SK-N-MC (cell line): ENCODE results near the gene TBX1.

Experiments used
- DNase-seq: peaks from one replicate; pipeline ENCODE4 v3.0.0-alpha.2; 2011; ENCODE audit warnings: low read depth, low spot score
- H3K27ac ChIP-seq: fragments of 200-600 bp; sonication (generic); 2 replicates; pipeline ENCODE4 v1.5.1; 2016; ENCODE audit warnings: mixed run types
- H3K36me3 ChIP-seq: fragments of 200-600 bp; sonication (generic); 2 replicates; pipeline ENCODE4 v1.6.1; 2017; ENCODE audit warnings: antibody characterized with exemption, low read length, mixed read lengths; ENCODE audit not compliant: insufficient read depth
- H3K4me3 ChIP-seq: fragments of 200-600 bp; sonication (generic); 2 replicates; pipeline ENCODE4 v1.5.1; 2016
- H3K9ac ChIP-seq: fragments of 200-600 bp; sonication (generic); 2 replicates; pipeline ENCODE4 v1.8.0; 2017; ENCODE audit warnings: mixed run types, mixed read lengths; ENCODE audit not compliant: insufficient read length
- H3K9me3 ChIP-seq: fragments of 200-600 bp; sonication (generic); 2 replicates; pipeline ENCODE4 v1.6.1; 2017; ENCODE audit warnings: low read depth, mild to moderate bottlenecking, antibody characterized with exemption, low read length, moderate library complexity, mixed read lengths
- EZH2 ChIP-seq: fragments of 200-600 bp; sonication (generic); IDR thresholded peaks from one replicate; pipeline ENCODE4 v1.6.1; 2017; ENCODE audit warnings: antibody characterized with exemption
- FOXP2 ChIP-seq: optimal IDR thresholded peaks from 2 replicates; pipeline ENCODE3; 2011; ENCODE audit warnings: mild to moderate bottlenecking, moderate library complexity; ENCODE audit not compliant: insufficient read depth; ENCODE audit errors: extremely low read length, control extremely low read depth
- POLR2AphosphoS5 ChIP-seq: IDR thresholded peaks from 2 replicates; pipeline ENCODE4 v1.6.1; 2012; ENCODE audit warnings: mild to moderate bottlenecking, low read depth, low read length, borderline replicate concordance

Gene TBX1

DNA sequence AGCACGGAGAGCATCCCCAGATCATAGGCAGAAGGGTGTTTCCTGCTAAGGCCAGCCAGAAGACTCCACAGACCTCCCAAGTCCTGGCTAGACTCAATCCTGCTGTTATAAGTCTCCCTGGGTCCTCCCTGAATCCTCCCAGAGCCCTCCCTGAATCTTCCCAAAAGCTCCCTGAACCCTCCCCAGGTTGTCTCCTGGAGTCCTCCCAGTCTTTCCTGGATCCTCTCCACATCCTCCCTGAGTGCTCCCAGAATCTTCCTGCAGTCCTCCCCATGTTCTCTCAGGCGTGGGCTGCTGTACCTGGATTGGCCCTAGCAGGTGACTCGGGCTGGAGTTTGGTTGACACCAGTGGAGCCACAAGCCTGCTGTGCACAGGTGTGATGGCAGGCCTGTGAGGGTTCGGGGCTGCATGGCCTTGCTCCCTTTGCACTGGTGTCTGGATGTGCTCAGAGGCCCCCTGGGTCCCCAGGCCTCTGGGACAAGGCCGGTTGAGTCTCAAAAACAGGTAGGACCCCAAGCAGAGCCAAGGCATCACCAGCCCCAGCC, 25.7 kb upstream of the TBX1 start:
- Histone ChIP-seq H3K4me3 (no peak overlapping the region), H3K36me3 (no peaks in the 10 kb centered on the region), H3K9me3 (no peaks in the 10 kb centered on the region), H3K9ac (no peak overlapping the region), H3K27ac (no peak overlapping the region)
- no peak for DNase-seq
- TF ChIP-seq EZH2 (no peak), POLR2AphosphoS5 (no peak), FOXP2 (no peak)

DNA sequence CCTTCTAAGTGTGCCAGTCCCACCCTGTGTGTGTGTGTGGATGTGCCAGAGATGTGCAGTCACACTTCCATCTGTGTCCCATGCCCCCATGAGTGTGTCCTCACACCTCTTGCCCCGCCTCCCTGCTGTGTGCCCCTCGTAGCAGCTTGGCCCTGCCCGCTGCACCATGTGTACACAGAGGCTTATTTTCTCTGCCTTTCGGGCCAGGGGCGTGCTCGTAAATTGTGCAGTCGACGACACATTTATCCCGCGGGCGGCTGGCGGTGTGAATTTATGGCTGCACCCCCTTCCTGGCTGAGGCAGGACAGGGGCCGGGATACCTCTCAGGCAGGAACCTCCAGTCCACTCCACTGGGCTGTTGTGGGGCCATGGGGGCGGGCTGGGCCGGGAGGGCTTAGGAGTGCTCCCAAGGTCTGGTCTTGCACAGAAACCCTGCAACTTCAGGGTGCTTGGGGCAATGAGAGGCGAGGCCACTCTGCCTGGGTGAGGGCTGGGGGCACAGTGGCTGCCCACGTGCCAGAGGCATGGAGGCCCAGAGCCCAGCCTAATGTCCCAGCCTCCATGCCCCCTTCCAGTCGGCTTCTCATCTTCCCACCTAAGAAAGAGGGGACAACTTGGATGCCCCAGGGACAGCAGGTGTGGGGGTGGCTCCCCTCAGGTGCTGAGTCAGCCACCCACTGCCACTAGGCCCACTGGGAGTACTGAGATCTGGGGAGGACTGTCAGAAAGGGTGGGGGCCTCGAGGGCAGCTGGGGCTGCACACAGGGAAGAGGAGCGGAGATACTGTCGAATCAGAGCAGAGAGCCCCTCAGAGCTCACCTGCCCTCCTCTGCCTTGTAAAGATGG, 24.7 kb upstream of the TBX1 start:
- H3K27ac ChIP-seq: no peak overlapping the region
- H3K4me3 ChIP-seq: no peak overlapping the region
- H3K36me3 ChIP-seq: no peaks in the 10 kb centered on the region
- no peak for DNase-seq
- H3K9me3 ChIP-seq: no peaks in the 10 kb centered on the region
- no peak overlapping the region for H3K9ac ChIP-seq
- TF ChIP-seq FOXP2 (no peak), POLR2AphosphoS5 (no peak), EZH2 (no peak)

DNA sequence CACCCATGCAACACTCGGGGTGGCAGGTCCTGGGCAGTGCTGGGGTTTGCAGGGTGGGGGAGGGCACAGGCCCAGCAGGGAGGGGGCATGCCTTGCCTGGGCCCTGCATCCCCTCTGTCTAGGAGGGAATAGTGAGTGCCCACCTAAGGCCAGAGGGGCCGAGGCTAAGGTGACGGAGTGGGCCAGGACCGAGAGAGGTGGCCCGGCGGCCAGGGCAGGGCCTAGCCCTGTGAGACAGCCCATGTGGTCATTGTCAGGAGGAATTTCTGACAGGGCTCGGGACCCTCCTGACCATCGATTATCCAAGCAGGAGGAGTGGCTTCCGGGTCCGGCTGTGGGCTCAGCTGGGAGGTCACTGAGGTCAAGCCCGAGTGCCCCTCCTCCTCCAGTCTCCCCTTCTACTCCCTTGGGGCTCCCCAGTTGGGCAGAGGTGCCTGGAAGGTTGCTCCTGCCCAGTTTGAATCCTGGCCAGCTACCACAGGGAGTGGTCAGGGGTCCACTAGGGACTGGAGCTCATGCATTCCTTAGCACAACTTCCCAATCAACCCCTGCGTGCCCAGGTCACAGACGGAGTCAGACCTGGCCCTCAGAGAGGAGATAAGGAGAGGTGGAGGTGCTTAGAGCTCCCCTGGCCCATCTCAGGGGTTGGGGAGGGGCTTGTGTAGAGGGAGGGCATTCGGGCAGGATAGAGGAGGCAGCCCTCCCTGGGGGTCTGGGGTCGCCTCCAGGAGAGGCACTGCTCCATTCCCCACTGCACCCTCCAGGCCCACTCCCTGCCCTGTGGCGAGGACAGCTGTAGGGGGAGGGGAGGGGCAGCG, 22.5 kb upstream of the TBX1 start:
- no peaks in the 10 kb centered on the region for H3K36me3 ChIP-seq
- no peak for DNase-seq
- no peaks in the 10 kb centered on the region for H3K9me3 ChIP-seq
- no peak overlapping the region for H3K27ac ChIP-seq
- TF ChIP-seq EZH2 (no peak), FOXP2 (no peak), POLR2AphosphoS5 (no peak)
- H3K4me3 ChIP-seq: no peak overlapping the region
- no peak overlapping the region for H3K9ac ChIP-seq

DNA sequence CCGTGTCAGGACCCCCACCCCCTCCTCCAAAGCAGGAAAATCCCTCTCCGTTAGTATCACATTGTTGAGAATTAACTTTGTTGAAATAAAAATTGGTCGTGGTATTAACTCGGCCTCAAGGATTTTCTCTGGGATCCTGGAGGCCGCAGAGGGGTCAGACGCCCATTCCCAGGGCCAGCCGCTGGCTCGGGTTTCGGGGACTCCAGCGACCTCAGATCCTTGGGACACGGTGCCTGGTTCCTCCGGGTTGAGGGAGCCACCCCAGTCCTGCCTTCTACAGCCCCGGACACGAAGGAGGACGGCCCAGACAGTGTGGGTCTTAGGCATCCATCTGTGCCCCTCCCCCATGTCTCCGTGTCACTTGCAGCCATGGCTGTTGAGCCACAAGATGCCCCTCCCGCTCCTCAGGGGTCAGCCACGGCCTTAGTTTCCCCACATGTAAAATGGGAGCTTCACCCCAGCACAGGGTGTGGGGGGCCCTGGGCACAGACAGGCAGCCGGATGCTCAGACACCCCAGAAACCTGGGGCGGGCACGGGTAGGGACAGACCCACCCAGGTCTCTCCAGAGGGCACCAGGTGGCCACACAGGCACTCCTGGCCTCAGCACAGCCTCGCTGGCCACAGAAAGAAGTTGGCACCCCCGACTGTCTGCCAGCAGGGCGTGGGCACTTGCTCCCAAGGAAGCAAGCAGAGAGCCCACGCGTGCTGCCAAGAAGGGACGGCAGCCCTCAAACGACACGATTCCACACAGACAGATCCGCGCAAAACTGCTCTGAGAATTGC, 21.7 kb upstream of the TBX1 start:
- no peak overlapping the region for H3K27ac ChIP-seq
- no peaks in the 10 kb centered on the region for H3K9me3 ChIP-seq
- no peak for TF ChIP-seq POLR2AphosphoS5
- TF ChIP-seq FOXP2: no peak
- no peak for TF ChIP-seq EZH2
- no peak overlapping the region for H3K9ac ChIP-seq
- no peak overlapping the region for H3K4me3 ChIP-seq
- H3K36me3 ChIP-seq: no peaks in the 10 kb centered on the region
- DNase-seq: no peak

DNA sequence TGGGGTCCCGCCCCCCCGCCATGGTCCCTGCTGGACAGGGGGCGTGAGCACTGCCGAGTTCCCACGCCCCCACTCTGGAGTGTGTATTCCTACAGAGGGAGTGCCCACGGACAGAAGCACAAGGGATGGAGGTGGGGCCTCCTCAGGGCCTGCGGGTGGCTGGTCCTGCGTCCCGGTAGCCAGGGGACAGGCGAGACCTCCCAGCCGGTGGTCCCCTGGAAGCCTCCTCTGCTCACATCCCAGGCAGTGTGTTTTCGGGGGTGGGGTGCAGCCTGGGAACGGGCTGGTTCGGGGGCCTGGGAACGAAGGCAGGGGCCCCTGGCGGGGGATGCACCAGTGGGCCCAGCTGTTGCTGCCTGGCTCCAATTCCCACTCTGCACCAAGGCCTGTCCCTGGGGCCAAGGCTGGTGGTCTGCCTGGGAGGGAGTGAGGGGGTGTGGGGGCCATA, 21.1 kb upstream of the TBX1 start:
- Histone ChIP-seq H3K9me3 (no peaks in the 10 kb centered on the region), H3K27ac (no peak overlapping the region), H3K36me3 (no peaks in the 10 kb centered on the region), H3K9ac (no peak overlapping the region), H3K4me3 (no peak overlapping the region)
- no peak for DNase-seq
- TF ChIP-seq FOXP2 (no peak), EZH2 (no peak), POLR2AphosphoS5 (no peak)

DNA sequence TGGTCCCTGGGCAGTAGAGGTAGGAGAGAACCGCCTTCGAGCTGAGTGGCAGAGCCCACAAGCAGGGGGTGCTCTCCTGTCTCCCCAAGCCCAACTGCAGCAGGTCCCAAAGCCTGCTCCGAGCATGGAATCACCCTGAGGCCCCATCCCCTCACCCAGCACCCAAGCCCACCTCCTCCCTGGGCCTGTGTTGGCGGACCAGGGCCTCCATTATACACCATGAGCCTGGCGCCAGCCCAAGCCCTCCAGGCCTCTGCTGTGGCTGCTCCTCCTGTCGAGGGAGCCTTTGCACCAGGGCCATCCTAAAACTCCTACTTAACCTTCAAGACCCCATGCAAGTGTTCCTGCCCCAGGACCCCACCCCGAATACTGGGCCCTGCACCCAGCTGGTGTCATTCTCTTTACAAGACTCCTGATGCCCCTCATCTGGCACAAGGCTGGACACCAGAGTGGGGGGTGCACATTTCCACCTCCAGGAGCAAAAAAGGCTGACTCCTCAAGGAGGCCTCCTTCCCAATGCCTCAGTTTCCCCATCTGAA, 20.6 kb upstream of the TBX1 start:
- no peak for DNase-seq
- H3K9ac ChIP-seq: no peak overlapping the region
- no peak for TF ChIP-seq FOXP2
- no peak for TF ChIP-seq POLR2AphosphoS5
- no peak for TF ChIP-seq EZH2
- H3K36me3 ChIP-seq: no peaks in the 10 kb centered on the region
- no peaks in the 10 kb centered on the region for H3K9me3 ChIP-seq
- no peak overlapping the region for H3K4me3 ChIP-seq
- no peak overlapping the region for H3K27ac ChIP-seq

DNA sequence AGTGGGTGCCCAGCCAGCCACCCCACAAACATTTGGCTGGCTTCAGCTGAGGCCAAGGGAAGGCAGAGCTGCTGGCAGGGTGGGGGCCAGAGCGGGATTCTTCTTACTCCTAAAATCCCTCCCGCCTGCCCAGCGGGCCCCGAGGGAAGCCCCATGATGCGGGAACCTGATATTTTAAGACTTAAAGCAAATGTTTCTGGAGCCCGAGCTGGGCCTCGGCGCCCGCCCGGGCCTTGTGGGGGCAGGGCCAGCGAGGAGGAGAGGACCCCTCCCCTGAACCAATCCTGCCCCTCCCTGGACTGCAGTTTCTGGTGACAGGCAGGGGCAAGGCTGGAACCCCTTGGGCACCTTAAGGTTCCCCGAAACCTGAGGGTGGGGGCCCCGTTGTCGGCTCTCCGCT, 20.0 kb upstream of the TBX1 start:
- no peak for TF ChIP-seq EZH2
- TF ChIP-seq POLR2AphosphoS5: no peak
- TF ChIP-seq FOXP2: no peak
- DNase-seq: no peak
- no peak overlapping the region for H3K4me3 ChIP-seq
- H3K27ac ChIP-seq: no peak overlapping the region
- H3K9ac ChIP-seq: no peak overlapping the region
- H3K9me3 ChIP-seq: no peaks in the 10 kb centered on the region
- no peaks in the 10 kb centered on the region for H3K36me3 ChIP-seq
